HUES48 (cell line): ENCODE results near the gene TMEM63A.
A peak's percentile ranks its signal among the peaks of the same experiment; 100 is the strongest.

Source experiments
- H3K27ac ChIP-seq: one replicate; pipeline ENCODE4 v1.7.0; 2013; ENCODE audit warnings: low read depth, low read length, inconsistent platforms
- H3K27me3 ChIP-seq: 2 replicates; pipeline ENCODE4 v1.6.1; 2013; ENCODE audit warnings: mild to moderate bottlenecking, low read length; ENCODE audit not compliant: control insufficient read depth, insufficient read depth
- H3K36me3 ChIP-seq: 2 replicates; pipeline ENCODE4 v1.6.1; 2013; ENCODE audit warnings: low read length; ENCODE audit not compliant: control insufficient read depth, insufficient read depth
- H3K4me1 ChIP-seq: 2 replicates; pipeline ENCODE4 v1.6.1; 2013; ENCODE audit warnings: mild to moderate bottlenecking, low read length; ENCODE audit not compliant: control insufficient read depth, insufficient read depth
- H3K4me3 ChIP-seq: 2 replicates; pipeline ENCODE4 v1.5.1; 2013; ENCODE audit warnings: mild to moderate bottlenecking, low read depth, low read length
- H3K9ac ChIP-seq: 2 replicates; pipeline ENCODE4 v1.6.1; 2013; ENCODE audit warnings: mild to moderate bottlenecking, low read depth, low read length, moderate library complexity
- H3K9me3 ChIP-seq: 2 replicates; pipeline ENCODE4 v1.6.1; 2013; ENCODE audit warnings: low read length; ENCODE audit not compliant: control insufficient read depth, insufficient read depth

The TMEM63A gene

DNA sequence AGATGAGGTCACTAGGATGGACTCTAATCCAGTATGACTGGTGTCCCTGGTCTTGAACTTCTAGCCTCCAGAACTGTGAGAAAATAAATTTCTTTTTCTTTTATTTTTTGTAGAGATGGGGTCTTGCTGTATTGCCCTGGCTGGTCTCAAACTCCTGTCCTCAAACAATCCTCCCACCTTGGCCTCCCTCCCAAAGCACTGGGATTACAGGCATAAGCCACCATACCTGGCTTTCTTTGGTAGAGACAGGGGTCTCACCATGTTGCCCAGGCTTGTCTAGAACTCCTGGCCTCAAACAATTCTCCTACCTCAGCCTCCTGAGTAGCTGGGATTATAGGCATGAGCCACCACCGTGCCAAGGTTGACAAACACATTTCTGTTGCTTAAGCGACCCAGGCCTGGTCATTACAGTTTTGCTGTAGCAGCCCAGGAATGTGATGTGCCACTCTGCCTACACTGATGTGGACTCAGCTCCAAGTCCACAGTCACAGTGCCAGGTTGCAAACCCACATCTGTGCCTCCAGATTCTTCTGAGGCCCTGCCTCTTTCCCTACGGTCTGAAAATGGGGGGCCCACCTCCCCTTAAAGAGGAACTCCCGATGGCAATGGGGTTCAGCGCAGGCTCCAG is 25.9 kb upstream of the TMEM63A start:
- Histone ChIP-seq H3K9ac (no peak overlapping the region), H3K27me3 (no peaks in the 10 kb centered on the region; the same call in 1 of the 2 replicates), H3K4me1 (peaks cover 9% of the 10 kb centered on the region; the same call in 1 of the 2 replicates), H3K9me3 (no peaks in the 10 kb centered on the region), H3K36me3 (no peaks in the 10 kb centered on the region), H3K27ac (no peak overlapping the region), H3K4me3 (no peak overlapping the region)

DNA sequence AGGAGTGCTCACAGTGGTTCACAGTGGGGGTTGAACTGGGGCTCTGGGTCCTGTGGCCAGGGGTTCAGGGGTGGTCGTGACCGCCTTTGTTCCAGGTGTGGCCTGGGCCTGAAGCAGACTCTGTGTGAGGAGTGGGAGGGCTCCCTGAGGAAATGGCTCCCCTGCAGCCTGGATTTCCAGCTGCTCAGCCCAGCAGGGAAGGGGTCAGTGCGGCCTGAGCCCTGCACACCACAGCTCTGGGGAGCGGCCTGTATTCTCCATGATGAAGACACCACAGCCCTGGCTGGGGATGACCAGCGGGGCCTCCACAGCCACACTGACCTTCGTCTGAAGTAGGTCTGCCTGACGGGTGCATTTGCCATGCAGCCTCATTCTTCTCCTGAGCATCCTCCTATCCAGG is 25.2 kb upstream of the TMEM63A start:
- H3K9ac ChIP-seq, result no peak overlapping the region

DNA sequence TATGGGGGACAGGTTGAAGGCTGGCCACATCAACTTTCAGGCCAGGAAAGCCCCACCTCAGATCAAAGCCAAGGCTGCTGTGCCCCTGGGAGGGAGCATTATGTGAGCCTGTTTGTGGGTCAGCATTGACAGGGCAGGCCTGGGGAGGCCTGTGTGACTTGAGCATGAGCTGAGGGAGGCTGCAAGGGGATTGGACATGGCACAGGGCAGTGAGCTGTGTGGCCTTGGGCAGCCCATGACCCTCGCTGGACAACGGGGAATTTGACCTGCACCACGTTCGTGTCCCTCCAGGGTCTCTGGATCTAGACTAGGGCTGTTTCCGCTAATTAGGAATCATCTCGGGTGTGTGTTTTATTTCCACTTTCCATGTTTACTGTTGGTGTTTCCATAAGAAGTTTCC is 24.3 kb upstream of the TMEM63A start:
- Histone ChIP-seq H3K9me3 (no peaks in the 10 kb centered on the region), H3K27me3 (no peaks in the 10 kb centered on the region), H3K27ac (no peak overlapping the region), H3K36me3 (no peaks in the 10 kb centered on the region), H3K4me3 (no peak overlapping the region), H3K4me1 (peaks cover 9% of the 10 kb centered on the region; the same call in 1 of the 2 replicates), H3K9ac (no peak overlapping the region)

More for the DNA sequence above, 25.2 kb upstream of the TMEM63A start:
- Histone ChIP-seq H3K4me1 (peaks cover 9% of the 10 kb centered on the region; the same call in 1 of the 2 replicates), H3K9me3 (no peaks in the 10 kb centered on the region), H3K27me3 (no peaks in the 10 kb centered on the region; the same call in 1 of the 2 replicates), H3K4me3 (no peak overlapping the region), H3K36me3 (no peaks in the 10 kb centered on the region), H3K27ac (no peak overlapping the region)

GRCh38 chr1:225903623-225904022 is 21.4 kb upstream of the TMEM63A start:
- H3K4me3 ChIP-seq, result no peak overlapping the region
- no peaks in the 10 kb centered on the region for H3K9me3 ChIP-seq
- H3K36me3 ChIP-seq, result no peaks in the 10 kb centered on the region
- H3K9ac ChIP-seq, result no peak overlapping the region
- peaks cover 18% of the 10 kb centered on the region for H3K4me1 ChIP-seq
- H3K27me3 ChIP-seq, result no peaks in the 10 kb centered on the region
- H3K27ac ChIP-seq, result no peak overlapping the region

DNA sequence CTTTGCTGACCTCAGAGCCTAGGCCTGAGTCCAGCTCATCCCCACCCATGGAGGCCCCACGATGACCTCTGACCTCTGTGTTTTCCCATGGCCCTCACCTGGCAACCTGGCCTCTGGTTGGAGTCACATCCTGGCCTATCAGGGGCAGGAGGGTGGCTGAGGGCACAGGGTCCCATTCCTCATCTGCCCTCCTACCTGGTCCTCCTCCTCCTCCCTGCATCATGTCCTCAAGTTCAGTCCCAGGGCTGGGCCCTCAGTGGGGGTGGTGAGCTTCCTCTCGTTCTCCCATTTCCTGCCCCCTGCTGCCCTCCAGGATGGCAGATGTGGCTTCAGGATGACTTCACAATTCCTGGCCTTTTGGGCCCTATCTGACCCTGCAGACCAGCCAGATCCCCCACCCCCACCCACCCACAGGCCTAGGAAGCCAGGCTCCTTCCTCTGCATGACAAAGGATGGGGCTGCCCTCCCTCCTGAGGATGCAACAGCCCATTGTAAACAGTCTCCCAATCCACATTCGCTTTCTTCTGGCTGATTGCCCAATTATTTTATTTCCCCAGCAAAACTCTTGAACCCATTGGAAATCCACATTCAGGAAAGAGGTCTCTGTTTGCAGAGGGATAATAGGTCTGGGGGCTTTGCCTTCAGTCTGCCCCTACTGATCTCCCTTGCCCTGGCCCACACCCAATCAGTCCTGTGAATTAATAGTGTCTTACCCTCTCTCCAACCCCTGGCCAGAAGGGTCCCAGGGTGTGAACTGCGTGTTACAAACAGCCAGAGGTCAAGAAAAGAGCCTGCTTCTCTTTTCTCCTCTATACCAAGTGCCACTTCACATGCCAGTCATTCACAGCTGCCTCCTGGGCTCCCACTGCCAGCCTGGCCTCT is 17.1 kb upstream of the TMEM63A start:
- Histone ChIP-seq H3K9ac (peak overlapping the region; percentile 61; the same call in 1 of the 2 replicates), H3K4me1 (peaks cover 25% of the 10 kb centered on the region), H3K4me3 (peak overlapping the region; percentile 27; the same call in 1 of the 2 replicates), H3K9me3 (no peaks in the 10 kb centered on the region), H3K27me3 (no peaks in the 10 kb centered on the region), H3K36me3 (no peaks in the 10 kb centered on the region), H3K27ac (peak overlapping the region; percentile 98)

- Histone ChIP-seq H3K4me3 (no peak overlapping the region), H3K9me3 (no peaks in the 10 kb centered on the region), H3K36me3 (no peaks in the 10 kb centered on the region), H3K27me3 (no peaks in the 10 kb centered on the region), H3K9ac (no peak overlapping the region), H3K27ac (peak overlapping the region; percentile 85), H3K4me1 (peaks cover 25% of the 10 kb centered on the region)
These were observed 15.7 kb upstream of the TMEM63A start for GRCh38 chr1:225897595-225898514.

DNA sequence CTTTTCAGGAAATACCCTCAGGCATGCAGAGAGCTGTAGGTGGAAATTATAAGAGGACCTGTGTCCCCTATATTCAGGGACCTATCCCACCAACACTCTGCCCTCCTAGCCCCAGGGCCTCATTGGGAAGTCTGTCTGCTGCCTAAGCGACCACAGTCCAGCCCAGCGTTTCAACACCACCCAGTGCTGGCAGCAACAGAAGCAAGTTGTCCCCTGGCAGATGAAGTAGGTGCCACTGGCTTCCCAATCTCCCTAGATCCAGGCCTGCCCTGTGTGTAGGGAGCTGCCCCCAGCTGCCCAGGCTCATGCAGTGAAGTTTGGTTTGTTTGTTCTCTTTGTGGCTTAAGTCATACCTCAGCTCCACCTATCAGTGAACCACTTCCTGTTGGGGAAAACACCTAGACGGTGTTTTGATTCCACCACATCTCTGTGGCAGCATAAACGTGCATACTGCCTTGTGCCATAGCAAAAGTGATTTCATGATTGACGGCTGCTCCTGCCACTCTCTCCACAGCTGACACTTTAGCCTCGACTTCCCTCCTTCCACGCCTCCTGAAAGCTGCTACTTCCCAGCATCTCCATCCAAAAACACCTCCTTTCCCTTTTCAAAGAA is 14.9 kb upstream of the TMEM63A start:
- Histone ChIP-seq H3K9ac (no peak overlapping the region), H3K9me3 (no peaks in the 10 kb centered on the region), H3K27me3 (no peaks in the 10 kb centered on the region), H3K27ac (peak overlapping the region; percentile 26), H3K4me3 (no peak overlapping the region), H3K4me1 (peaks cover 25% of the 10 kb centered on the region), H3K36me3 (no peaks in the 10 kb centered on the region)

GRCh38 chr1:225896494-225896893 is 14.3 kb upstream of the TMEM63A start:
- H3K27me3 ChIP-seq, result no peaks in the 10 kb centered on the region
- no peaks in the 10 kb centered on the region for H3K36me3 ChIP-seq
- H3K4me1 ChIP-seq, result peaks cover 25% of the 10 kb centered on the region
- no peaks in the 10 kb centered on the region for H3K9me3 ChIP-seq
- H3K9ac ChIP-seq, result no peak overlapping the region
- no peak overlapping the region for H3K27ac ChIP-seq
- no peak overlapping the region for H3K4me3 ChIP-seq

DNA sequence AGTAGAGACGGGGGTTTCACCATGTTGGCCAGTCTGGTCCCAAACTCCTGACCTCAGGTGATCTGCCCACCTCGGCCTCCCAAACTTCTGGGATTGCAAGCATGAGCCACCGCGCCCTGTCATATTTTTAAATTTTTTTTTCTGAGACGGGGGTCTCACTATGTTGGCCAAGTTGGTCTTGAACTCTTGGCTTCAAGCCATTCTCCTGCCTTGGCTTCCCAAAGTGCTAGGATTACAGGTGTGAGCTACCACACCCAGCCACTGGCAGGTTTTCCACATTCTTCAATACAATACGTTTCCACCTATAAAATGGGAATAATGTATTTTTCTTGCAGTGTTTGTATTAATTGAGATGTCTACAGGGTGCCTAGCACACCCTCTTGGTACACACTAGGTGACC is 10.1 kb upstream of the TMEM63A start:
- H3K27me3 ChIP-seq, result no peaks in the 10 kb centered on the region
- H3K36me3 ChIP-seq, result no peaks in the 10 kb centered on the region
- no peak overlapping the region for H3K4me3 ChIP-seq
- no peaks in the 10 kb centered on the region for H3K9me3 ChIP-seq
- no peak overlapping the region for H3K9ac ChIP-seq
- peaks cover 32% of the 10 kb centered on the region for H3K4me1 ChIP-seq
- H3K27ac ChIP-seq, result no peak overlapping the region

GRCh38 chr1:225891229-225891972 is 9.2 kb upstream of the TMEM63A start:
- Histone ChIP-seq H3K4me1 (peaks cover 32% of the 10 kb centered on the region), H3K27ac (no peak overlapping the region), H3K9ac (no peak overlapping the region), H3K9me3 (no peaks in the 10 kb centered on the region), H3K36me3 (peaks cover 4% of the 10 kb centered on the region; the same call in 1 of the 2 replicates), H3K4me3 (no peak overlapping the region), H3K27me3 (no peaks in the 10 kb centered on the region)
